H1 (cell line): ENCODE measurements around the gene EXOSC6. TPM values are rescaled to one million over a fixed set of nuclear protein-coding genes. Genes with fewer than 3 reads are reported as not detected.

Source experiments
- CTCF ChIA-PET: fragments of 300-600 bp; sonication (Branson Sonifier 250); formaldehyde crosslinking; loops from one replicate; lab custom pipeline; 2021; ENCODE audit not compliant: partially characterized antibody; lab: Charles Lee
- POLR2A ChIA-PET: fragments of 300-600 bp; sonication (Branson Sonifier 250); formaldehyde crosslinking; loops from one replicate; lab custom pipeline; 2021; ENCODE audit warnings: inconsistent platforms; ENCODE audit not compliant: partially characterized antibody; lab: Charles Lee
- DNase-seq, 2 experiments: peaks; one replicate each; pipeline versions ENCODE4 v3.0.0 to v3.0.0-alpha.2; 2010 to 2022; ENCODE audit warnings: low spot score in 2 of 2, low read depth in 1 of 2, mixed read lengths in 1 of 2
- FAIRE-seq: peaks from 2 replicates; lab custom pipeline; 2011; peaks lifted over from hg19 to GRCh38; lab: Jason Lieb, UNC
- H2AFZ ChIP-seq: 2 replicates; pipeline ENCODE4 v1.8.1; 2012; ENCODE audit warnings: low read length, inconsistent platforms
- H2AK5ac ChIP-seq: 2 replicates; pipeline ENCODE4 v1.6.1; 2013; ENCODE audit warnings: low read depth, low read length
- H2BK120ac ChIP-seq: replicated peaks from 2 replicates; pipeline ENCODE3; 2013; ENCODE audit warnings: low read depth, low read length, inconsistent platforms
- H2BK12ac ChIP-seq: 2 replicates; pipeline ENCODE4 v1.6.1; 2013; ENCODE audit warnings: low read depth, low read length
- H2BK15ac ChIP-seq: 2 replicates; pipeline ENCODE4 v1.6.1; 2013; ENCODE audit warnings: low read length
- H2BK20ac ChIP-seq: 2 replicates; pipeline ENCODE4 v1.6.1; 2013; ENCODE audit warnings: low read length
- H2BK5ac ChIP-seq: 2 replicates; pipeline ENCODE4 v1.6.1; 2013; ENCODE audit warnings: low read depth, low read length
- H3K14ac ChIP-seq: 2 replicates; pipeline ENCODE4 v1.6.1; 2013; ENCODE audit warnings: inconsistent platforms; ENCODE audit not compliant: insufficient read length
- H3K18ac ChIP-seq: 2 replicates; pipeline ENCODE4 v1.6.1; 2013; ENCODE audit warnings: low read length; ENCODE audit errors: extremely low read depth
- H3K23ac ChIP-seq: 2 replicates; pipeline ENCODE4 v1.6.1; 2013; ENCODE audit warnings: inconsistent platforms; ENCODE audit not compliant: insufficient read length
- H3K23me2 ChIP-seq: 2 replicates; pipeline ENCODE4 v1.6.1; 2013; ENCODE audit warnings: low read depth, low read length
- H3K27ac ChIP-seq: 2 replicates; pipeline ENCODE4 v1.6.1; 2011; ENCODE audit warnings: low read depth, low read length, inconsistent platforms
- H3K27me3 ChIP-seq, 4 experiments: replicated peaks in 1 of 4; 1 replicate in 1 of 4; 2 replicates in 3 of 4; pipeline versions ENCODE4 v1.6.1 to v1.8.1; 2011 to 2013; ENCODE audit warnings: low read length in 3 of 4, mild to moderate bottlenecking in 3 of 4, inconsistent platforms in 2 of 4, mixed read lengths in 2 of 4, moderate library complexity in 1 of 4; ENCODE audit not compliant: control insufficient read depth in 3 of 4, insufficient read depth in 3 of 4; ENCODE audit errors: extremely low read depth in 1 of 4
- H3K36me3 ChIP-seq, 4 experiments: 2 replicates each; pipeline versions ENCODE4 v1.6.1 to v1.8.1; 2011 to 2013; ENCODE audit warnings: mild to moderate bottlenecking in 4 of 4, low read length in 3 of 4, moderate library complexity in 2 of 4, control low read depth in 1 of 4, inconsistent platforms in 1 of 4; ENCODE audit not compliant: insufficient read depth in 4 of 4, control insufficient read depth in 2 of 4
- H3K4ac ChIP-seq: replicated peaks from 2 replicates; pipeline ENCODE3; 2013; ENCODE audit warnings: low read length, low read depth, mixed read lengths, inconsistent platforms; ENCODE audit not compliant: insufficient read length
- H3K4me1 ChIP-seq, 4 experiments: replicated peaks in 1 of 4; 1 replicate in 1 of 4; 2 replicates in 3 of 4; pipeline versions ENCODE4 v1.6.1 to v1.8.1; 2011 to 2013; ENCODE audit warnings: low read length in 3 of 4, inconsistent platforms in 2 of 4, mixed read lengths in 1 of 4; ENCODE audit not compliant: insufficient read depth in 4 of 4, control insufficient read depth in 3 of 4
- H3K4me2 ChIP-seq, 2 experiments: 2 replicates each; pipeline versions ENCODE4 v1.6.1 to v1.8.1; 2011 to 2013; ENCODE audit warnings: low read depth in 2 of 2, low read length in 2 of 2, control low read depth in 1 of 2, inconsistent platforms in 1 of 2, mild to moderate bottlenecking in 1 of 2; ENCODE audit not compliant: insufficient read depth in 1 of 2
- H3K4me3 ChIP-seq, 4 experiments: fragments of 200-600, 300-600 bp in 1 of 4; sonication (generic), shearing (Covaris generic), sonication (Bioruptor Twin) in 1 of 4; 2 replicates each; pipeline versions ENCODE4 v1.5.1 to v1.8.1; 2011 to 2016; ENCODE audit warnings: low read length in 4 of 4, low read depth in 3 of 4, control low read depth in 2 of 4, inconsistent platforms in 2 of 4, mild to moderate bottlenecking in 2 of 4, mixed read lengths in 1 of 4, moderate library complexity in 1 of 4; ENCODE audit not compliant: insufficient read depth in 2 of 4; ENCODE audit errors: extremely low read depth in 1 of 4
- H3K56ac ChIP-seq: replicated peaks from 2 replicates; pipeline ENCODE3; 2013; ENCODE audit warnings: low read depth, mild to moderate bottlenecking, mixed read lengths, low read length, inconsistent platforms; ENCODE audit not compliant: insufficient read length
- H3K79me1 ChIP-seq: 2 replicates; pipeline ENCODE4 v1.6.1; 2013; ENCODE audit warnings: low read depth, low read length, control low read depth
- H3K79me2 ChIP-seq, 2 experiments: 2 replicates each; pipeline versions ENCODE4 v1.6.1 to v1.8.1; 2012 to 2013; ENCODE audit warnings: low read length in 2 of 2, mild to moderate bottlenecking in 2 of 2, inconsistent platforms in 1 of 2; ENCODE audit not compliant: insufficient read depth in 2 of 2, control insufficient read depth in 1 of 2
- H3K9ac ChIP-seq, 4 experiments: replicated peaks in 1 of 4; 1 replicate in 1 of 4; 2 replicates in 3 of 4; pipeline versions ENCODE4 v1.6.1 to v1.8.1; 2011 to 2013; ENCODE audit warnings: low read depth in 3 of 4, low read length in 3 of 4, control low read depth in 2 of 4, mild to moderate bottlenecking in 2 of 4, moderate library complexity in 2 of 4, inconsistent platforms in 1 of 4; ENCODE audit errors: extremely low read depth in 1 of 4
- H3K9me3 ChIP-seq, 2 experiments: 2 replicates each; pipeline versions ENCODE4 v1.6.1 to v1.8.1; 2012 to 2013; ENCODE audit warnings: mild to moderate bottlenecking in 2 of 2, moderate library complexity in 2 of 2, control low read depth in 1 of 2, inconsistent platforms in 1 of 2, low read depth in 1 of 2, low read length in 1 of 2, mixed read lengths in 1 of 2; ENCODE audit not compliant: insufficient read depth in 2 of 2
- H4K20me1 ChIP-seq, 2 experiments: replicated peaks in 1 of 2; 2 replicates each; pipeline versions ENCODE3 to v1.8.1; 2011 to 2013; ENCODE audit warnings: inconsistent platforms in 2 of 2, low read length in 2 of 2, mild to moderate bottlenecking in 1 of 2; ENCODE audit not compliant: insufficient read depth in 2 of 2, control insufficient read depth in 1 of 2
- H4K5ac ChIP-seq: 2 replicates; pipeline ENCODE4 v1.6.1; 2013; ENCODE audit warnings: low read length, low read depth, mixed read lengths, inconsistent platforms; ENCODE audit not compliant: insufficient read length
- H4K8ac ChIP-seq: 2 replicates; pipeline ENCODE4 v1.8.0; 2013; ENCODE audit warnings: mild to moderate bottlenecking, moderate library complexity, low read length, inconsistent platforms; ENCODE audit not compliant: insufficient read depth; ENCODE audit errors: extremely low read depth
- H4K91ac ChIP-seq: replicated peaks from 2 replicates; pipeline ENCODE3; 2013; ENCODE audit warnings: low read length, mixed read lengths, inconsistent platforms; ENCODE audit not compliant: insufficient read length
- BCL11A ChIP-seq, 2 experiments: IDR thresholded peaks; one replicate each; pipeline ENCODE4 v1.6.1; 2011; ENCODE audit warnings: low read depth in 2 of 2, low read length in 2 of 2, mild to moderate bottlenecking in 2 of 2
- CEBPB ChIP-seq: IDR thresholded peaks from 2 replicates; pipeline ENCODE4 v1.6.1; 2012; ENCODE audit warnings: low read depth, low read length
- EGR1 ChIP-seq: IDR thresholded peaks from 2 replicates; pipeline ENCODE4 v1.6.1; 2011; ENCODE audit warnings: low read depth, low read length, borderline replicate concordance
- HDAC6 ChIP-seq: IDR thresholded peaks from one replicate; pipeline ENCODE4 v1.7.1; 2012; ENCODE audit warnings: low read depth, mild to moderate bottlenecking, inconsistent platforms, low read length, moderate library complexity
- RAD21 ChIP-seq, 2 experiments: IDR thresholded peaks in 1 of 2; conservative IDR thresholded peaks in 1 of 2; 2 replicates each; pipeline ENCODE4 v1.6.1; 2011; ENCODE audit warnings: low read depth in 2 of 2, low read length in 2 of 2, improper control_type of control experiment in 1 of 2, inconsistent platforms in 1 of 2, mild to moderate bottlenecking in 1 of 2, moderate library complexity in 1 of 2
- SP4 ChIP-seq: IDR thresholded peaks from 2 replicates; pipeline ENCODE4 v1.6.1; 2012; ENCODE audit warnings: low read length, inconsistent platforms
- WGBS, 2 experiments: shearing (Covaris generic) in 1 of 2; methylation state at CpG; one replicate each; pipeline versions ENCODE4 v1.1.6 to v1.1.7; 2013 to 2015; ENCODE audit warnings: low lambda C conversion rate in 2 of 2, mixed read lengths in 2 of 2, inconsistent platforms in 1 of 2, low coverage in 1 of 2, missing lambda C conversion rate in 1 of 2; ENCODE audit not compliant: insufficient replicate concordance in 2 of 2, insufficient coverage in 1 of 2, insufficient read length in 1 of 2; ENCODE audit errors: extremely low coverage in 1 of 2, missing lambda C conversion rate in 1 of 2; 5-methylcytosine and 5-hydroxymethylcytosine counted together
- polyA plus RNA-seq, 7 experiments: library from polyadenylated mRNA; depleted of rRNA in 3 of 7; stranded (reverse) in 5 of 7; unstranded in 2 of 7; fragments of >200 nt in 5 of 7; fragments of 200-250 nt in 2 of 7; gene quantifications; 1 replicate in 5 of 7; 2 replicates in 1 of 7; 4 replicates in 1 of 7; pipeline versions ENCODE4 v1.2.1 to v1.2.3, GENCODE V29; 2011 to 2013; ENCODE audit warnings: missing spikeins in 2 of 7, mixed read lengths in 2 of 7
- total RNA-seq: library from RNA; stranded (reverse); fragmentation: NEBNext Ultra II Directional; extraction: Animal tissue kit (Norgen Biotek cat#: 25700); gene quantifications from 2 replicates; pipeline ENCODE4 v1.2.1, GENCODE V29; 2021
- TF ChIP-seq, protein P1 (sequence below), 3 experiments: IDR thresholded peaks; 1 replicate in 2 of 3; 2 replicates in 1 of 3; pipeline versions ENCODE4 v1.5.1 to v1.6.1; 2011; ENCODE audit warnings: low read length in 3 of 3, mild to moderate bottlenecking in 3 of 3, inconsistent platforms in 2 of 3, low read depth in 1 of 3, moderate library complexity in 1 of 3; ENCODE audit not compliant: insufficient read depth in 1 of 3; ENCODE audit errors: control extremely low read depth in 1 of 3

The EXOSC6 gene
- total and polyA plus RNA-seq, 2 of the 8 experiments (the other 6 are each of a cell fraction or from before 2014, with no cell fraction given), result 9.7 to 22.5 TPM

DNA sequence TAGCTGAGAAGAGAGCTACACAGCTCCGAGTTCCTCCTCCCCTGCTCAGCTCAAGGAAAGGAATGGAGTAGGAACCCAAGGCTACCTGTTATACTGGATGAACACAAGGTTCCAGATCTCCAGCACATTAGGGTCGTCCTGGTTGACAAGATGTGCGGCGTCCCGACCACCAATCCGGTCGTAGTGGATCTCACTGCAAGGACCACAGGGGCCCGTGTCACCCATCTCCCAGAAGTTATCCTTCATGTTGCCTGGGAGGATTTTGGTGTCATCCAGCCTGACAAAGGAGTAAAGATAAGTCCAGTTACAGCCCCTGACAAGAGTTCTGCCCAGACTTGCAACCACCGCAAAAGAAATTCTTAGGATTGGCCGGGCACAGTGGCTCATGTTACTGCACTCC, 20.0 kb upstream of the EXOSC6 start:
- no peak overlapping the region for H2BK12ac ChIP-seq
- ChIA-PET CTCF (interaction anchor here (1.1 to 6.9 kb wide), 4 partner anchors 10 to 112 kb away, joined by 3 to 61 read pairs (median 6); partner anchors contain the start of gene EXOSC6), POLR2A (interaction anchor here (0.6 to 24.1 kb wide), 7 partner anchors 12 to 814 kb away, joined by 3 to 414 read pairs (median 4); partner anchors contain the start of gene AARS1)
- no peak overlapping the region for H2AFZ ChIP-seq
- peaks cover 1 to 5% of the 10 kb centered on the region in 2 experiments for H4K20me1 ChIP-seq
- peaks cover 0 to 6% of the 10 kb centered on the region in 2 experiments; a peak in 1 of 4 replicates for H3K79me2 ChIP-seq
- H3K4me1 ChIP-seq, result no peaks in the 10 kb centered on the region
- 89% methylated on average over 10 of the region's 10 CpGs; no CpG with 5 or more reads in 1 of the 2 experiments for WGBS, 2 experiments
- no peak overlapping the region for H4K91ac ChIP-seq
- H3K9ac ChIP-seq, result no peak overlapping the region
- no peaks in the 10 kb centered on the region for H3K23me2 ChIP-seq
- no peak overlapping the region for H3K56ac ChIP-seq
- H3K18ac ChIP-seq, result no peak overlapping the region
- H3K23ac ChIP-seq, result no peak overlapping the region
- no peaks in the 10 kb centered on the region; the same call in 1 of the 2 replicates for H3K79me1 ChIP-seq
- no peaks in the 10 kb centered on the region for H3K27me3 ChIP-seq
- H3K14ac ChIP-seq, result no peak overlapping the region
- no peak overlapping the region for H2BK20ac ChIP-seq
- H4K8ac ChIP-seq, result no peak overlapping the region; the same call in 1 of the 2 replicates
- H3K27ac ChIP-seq, result no peak overlapping the region
- H2BK5ac ChIP-seq, result no peak overlapping the region
- no peaks in the 10 kb centered on the region for H3K9me3 ChIP-seq
- FAIRE-seq (no peak), DNase-seq (no peak)
- H3K4ac ChIP-seq, result no peak overlapping the region
- no peak overlapping the region for H4K5ac ChIP-seq
- H2BK120ac ChIP-seq, result no peak overlapping the region
- no peak overlapping the region for H2BK15ac ChIP-seq
- peaks cover 40 to 98% (median 72%) of the 10 kb centered on the region in 4 experiments for H3K36me3 ChIP-seq
- H2AK5ac ChIP-seq, result no peak overlapping the region
- no peak overlapping the region for H3K4me2 ChIP-seq
- H3K4me3 ChIP-seq, result no peak overlapping the region
- TF ChIP-seq, protein P1, sequence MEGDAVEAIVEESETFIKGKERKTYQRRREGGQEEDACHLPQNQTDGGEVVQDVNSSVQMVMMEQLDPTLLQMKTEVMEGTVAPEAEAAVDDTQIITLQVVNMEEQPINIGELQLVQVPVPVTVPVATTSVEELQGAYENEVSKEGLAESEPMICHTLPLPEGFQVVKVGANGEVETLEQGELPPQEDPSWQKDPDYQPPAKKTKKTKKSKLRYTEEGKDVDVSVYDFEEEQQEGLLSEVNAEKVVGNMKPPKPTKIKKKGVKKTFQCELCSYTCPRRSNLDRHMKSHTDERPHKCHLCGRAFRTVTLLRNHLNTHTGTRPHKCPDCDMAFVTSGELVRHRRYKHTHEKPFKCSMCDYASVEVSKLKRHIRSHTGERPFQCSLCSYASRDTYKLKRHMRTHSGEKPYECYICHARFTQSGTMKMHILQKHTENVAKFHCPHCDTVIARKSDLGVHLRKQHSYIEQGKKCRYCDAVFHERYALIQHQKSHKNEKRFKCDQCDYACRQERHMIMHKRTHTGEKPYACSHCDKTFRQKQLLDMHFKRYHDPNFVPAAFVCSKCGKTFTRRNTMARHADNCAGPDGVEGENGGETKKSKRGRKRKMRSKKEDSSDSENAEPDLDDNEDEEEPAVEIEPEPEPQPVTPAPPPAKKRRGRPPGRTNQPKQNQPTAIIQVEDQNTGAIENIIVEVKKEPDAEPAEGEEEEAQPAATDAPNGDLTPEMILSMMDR (IDR thresholded peaks at IDR 0.05; ENCODE audit: control extremely low read depth in 1 of 3, insufficient read depth in 1 of 3, low read depth in 1 of 3, low read length in 3 of 3), result no peak
- no peak for TF ChIP-seq SP4
- TF ChIP-seq BCL11A (IDR thresholded peaks at IDR 0.05; ENCODE audit: low read depth in 2 of 2, low read length in 2 of 2), result no peak
- TF ChIP-seq CEBPB, result no peak
- no peak for TF ChIP-seq HDAC6
- no peak for TF ChIP-seq RAD21 (IDR thresholded peaks at IDR 0.05 in 1 of 2, conservative IDR thresholded peaks at IDR 0.05 in 1 of 2; ENCODE audit: low read depth in 2 of 2, low read length in 2 of 2)
- TF ChIP-seq EGR1, result no peak
